Activated naive CD8-positive, alpha-beta T cell (primary cell): Measurements from ENCODE around the gene FAM229B.

Experiments
- H3K27ac Mint-ChIP-seq: one replicate; pipeline ENCODE4 v1.8.0; 2021; ENCODE audit warnings: mixed read lengths
- H3K27me3 Mint-ChIP-seq: one replicate; pipeline ENCODE4 v1.8.0; 2021; ENCODE audit warnings: mixed read lengths
- H3K36me3 Mint-ChIP-seq: one replicate; pipeline ENCODE4 v1.8.0; 2021; ENCODE audit warnings: mixed read lengths
- H3K4me1 Mint-ChIP-seq: one replicate; pipeline ENCODE4 v1.8.0; 2021; ENCODE audit warnings: low read depth, mixed read lengths
- H3K4me3 Mint-ChIP-seq: one replicate; pipeline ENCODE4 v1.8.0; 2021; ENCODE audit warnings: mild to moderate bottlenecking, mixed read lengths
- H3K9me3 Mint-ChIP-seq: one replicate; pipeline ENCODE4 v1.8.0; 2021; ENCODE audit warnings: low read depth, mixed read lengths

The FAM229B gene

DNA sequence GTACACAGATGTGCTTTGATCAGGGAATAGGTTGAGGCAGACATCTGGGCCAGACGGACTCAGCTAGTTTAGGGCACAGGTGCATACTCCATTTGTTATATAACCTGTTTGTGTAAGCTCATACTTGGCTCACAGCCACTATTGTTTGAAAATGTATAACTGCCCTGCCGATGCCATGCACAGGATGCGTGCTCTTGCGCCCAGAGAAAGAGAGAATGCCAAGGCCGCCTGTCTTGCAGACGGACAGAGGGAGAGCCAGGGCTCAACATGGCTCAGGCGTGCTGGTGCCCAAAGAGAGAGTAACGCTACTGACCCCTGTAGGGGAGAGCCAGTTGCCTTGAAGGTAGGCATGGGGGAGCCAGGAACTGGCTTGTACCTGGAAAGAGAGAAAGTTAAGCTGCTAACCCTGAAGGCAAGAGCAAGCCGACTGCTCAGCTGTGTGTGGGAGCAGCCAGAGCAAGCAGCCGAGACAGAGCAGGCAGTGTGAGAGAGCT, 57.7 kb downstream of the FAM229B start:
- Mint-ChIP-seq H3K9me3 (no peaks in the 10 kb centered on the region), H3K27me3 (peaks cover 6% of the 10 kb centered on the region), H3K27ac (no peak overlapping the region), H3K36me3 (no peaks in the 10 kb centered on the region), H3K4me3 (no peak overlapping the region), H3K4me1 (no peaks in the 10 kb centered on the region)

DNA sequence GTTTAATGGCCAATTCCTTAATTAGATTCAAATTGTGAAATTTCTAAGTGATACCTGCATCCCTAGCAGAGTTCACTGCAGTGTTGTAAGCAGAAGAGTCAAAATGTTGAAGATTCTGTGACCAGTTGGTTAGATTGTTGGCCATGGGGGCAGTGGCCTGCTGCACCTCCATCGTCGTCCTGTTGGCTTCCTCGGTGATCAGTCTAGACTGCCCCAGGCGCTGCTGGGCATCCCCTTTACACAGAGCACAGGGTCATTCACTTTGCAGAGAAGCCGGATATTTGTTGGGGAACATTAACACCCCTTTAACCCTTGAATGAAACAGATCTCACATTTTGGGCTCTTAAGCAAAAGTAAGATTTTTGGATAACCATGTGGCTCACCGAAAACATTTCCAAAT, 60.7 kb downstream of the FAM229B start:
- no peaks in the 10 kb centered on the region for H3K4me1 Mint-ChIP-seq
- no peaks in the 10 kb centered on the region for H3K36me3 Mint-ChIP-seq
- no peaks in the 10 kb centered on the region for H3K9me3 Mint-ChIP-seq
- peaks cover 8% of the 10 kb centered on the region for H3K27me3 Mint-ChIP-seq
- no peak overlapping the region for H3K4me3 Mint-ChIP-seq
- no peak overlapping the region for H3K27ac Mint-ChIP-seq

DNA sequence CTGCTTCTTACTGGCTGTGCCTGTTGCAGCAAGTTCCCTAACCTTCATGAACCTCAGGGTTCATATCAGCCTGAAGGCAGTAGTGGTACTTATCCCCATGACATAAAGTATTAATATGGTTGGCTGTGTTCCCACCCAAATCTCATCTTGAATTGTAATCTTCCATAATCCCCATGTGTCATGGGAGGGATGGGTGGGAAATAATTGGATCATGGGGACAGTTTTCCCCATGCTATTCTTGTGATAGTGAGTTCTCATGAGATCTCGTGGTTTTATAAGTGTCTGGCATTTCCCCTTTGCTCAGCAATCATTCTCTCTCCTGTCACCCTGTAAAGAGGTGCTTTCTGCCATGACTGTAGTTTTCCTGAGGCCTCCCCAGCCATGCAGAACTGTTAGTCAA, 61.8 kb downstream of the FAM229B start:
- Mint-ChIP-seq H3K9me3 (no peaks in the 10 kb centered on the region), H3K27me3 (peaks cover 10% of the 10 kb centered on the region), H3K27ac (no peak overlapping the region), H3K4me3 (no peak overlapping the region), H3K36me3 (no peaks in the 10 kb centered on the region), H3K4me1 (peaks cover 3% of the 10 kb centered on the region)

DNA sequence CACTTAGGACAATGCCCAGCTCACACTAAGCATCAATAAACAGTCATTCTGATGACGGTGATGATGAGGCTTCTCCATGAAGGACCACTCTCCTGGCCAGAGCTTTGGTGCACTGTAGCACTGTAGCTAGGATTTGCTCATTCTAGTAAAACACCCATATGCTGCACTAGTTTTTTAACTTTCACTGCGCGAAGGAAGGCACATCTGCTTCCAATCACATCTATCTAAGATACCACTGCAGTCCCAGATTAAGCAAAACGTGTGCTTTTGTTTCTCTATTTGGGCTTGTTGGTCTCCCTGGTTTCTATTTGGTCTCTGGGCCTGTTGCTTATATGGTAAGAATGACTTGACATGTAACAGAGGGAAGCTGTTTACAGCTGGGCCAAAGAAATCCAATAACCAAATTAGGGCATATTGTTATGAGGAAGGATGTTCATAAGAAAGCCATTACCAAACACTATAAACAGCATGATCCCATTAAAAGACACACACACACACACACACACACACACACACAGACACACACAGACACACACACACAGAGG, 62.4 kb downstream of the FAM229B start:
- Mint-ChIP-seq H3K27me3 (peaks cover 10% of the 10 kb centered on the region), H3K4me3 (no peak overlapping the region), H3K36me3 (no peaks in the 10 kb centered on the region), H3K4me1 (peaks cover 9% of the 10 kb centered on the region), H3K9me3 (no peaks in the 10 kb centered on the region), H3K27ac (no peak overlapping the region)

DNA sequence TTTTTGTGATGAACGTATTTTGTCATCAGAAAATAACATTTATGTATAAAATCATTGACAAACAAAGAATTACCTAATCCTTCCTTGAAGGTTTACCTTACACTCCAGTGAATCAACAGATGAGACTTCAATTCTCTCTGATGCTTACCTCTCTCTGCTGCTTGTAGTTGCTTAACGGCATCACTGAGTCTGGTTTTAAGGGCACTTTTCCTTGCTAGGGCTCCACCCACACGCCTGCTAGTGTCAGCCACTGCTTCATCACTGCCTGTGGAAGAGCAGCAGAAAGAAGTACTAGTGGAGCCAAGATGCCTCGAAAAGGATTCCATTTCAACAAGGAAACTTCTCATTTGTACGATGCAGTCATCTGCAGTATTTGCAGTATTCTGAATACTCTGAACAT, 63.0 kb downstream of the FAM229B start:
- no peaks in the 10 kb centered on the region for H3K9me3 Mint-ChIP-seq
- H3K4me1 Mint-ChIP-seq = peaks cover 11% of the 10 kb centered on the region
- no peak overlapping the region for H3K27ac Mint-ChIP-seq
- H3K4me3 Mint-ChIP-seq = no peak overlapping the region
- H3K36me3 Mint-ChIP-seq = no peaks in the 10 kb centered on the region
- H3K27me3 Mint-ChIP-seq = peaks cover 6% of the 10 kb centered on the region
